ENCODE data around the gene DAPK2. TPM values are rescaled to one million over a fixed set of nuclear protein-coding genes. Genes with fewer than 3 reads are reported as not detected.

DAPK2 gene
- polyA plus RNA-seq, 1 of the 3 experiments (the other 2 are of a cell fraction): 1.4 TPM

- no peaks in the 10 kb centered on the region for H3K36me3 ChIP-seq (replicated peaks in 1 of 2; ENCODE audit: control insufficient read depth in 1 of 2, insufficient read depth in 2 of 2, low read length in 1 of 2)
These were observed 105.2 kb downstream of the DAPK2 start for GRCh38 chr15:63940966-63941620.

DNA sequence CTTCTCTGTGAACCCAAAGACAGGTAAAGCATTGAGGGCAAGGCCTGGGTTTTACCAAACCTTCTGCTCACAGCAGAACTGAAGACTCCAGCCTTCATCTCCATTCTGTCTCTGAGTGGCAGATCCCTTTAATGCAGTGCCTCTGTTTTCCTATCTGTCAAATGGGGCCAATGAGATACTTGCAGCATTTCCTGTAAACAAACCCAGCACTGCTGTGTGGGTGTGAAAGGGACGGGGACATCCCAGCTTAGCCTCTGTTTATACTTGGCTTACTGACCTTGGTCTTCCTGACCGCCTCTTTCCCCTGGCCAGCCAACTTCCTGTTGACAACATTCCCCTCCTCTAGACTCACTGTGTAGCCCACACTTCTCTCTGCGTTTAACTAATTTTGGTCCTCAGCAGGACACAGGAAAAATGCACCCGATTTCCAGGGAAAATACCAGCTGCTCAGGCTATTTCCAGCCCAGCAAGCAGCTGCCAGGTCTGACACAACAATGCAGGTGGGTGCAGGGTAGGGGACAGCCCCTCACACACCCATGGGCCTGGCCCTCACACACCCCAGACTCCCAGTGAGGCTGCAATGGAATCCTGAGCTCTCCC is 106.7 kb downstream of the DAPK2 start:
- TF ChIP-seq EP300 (IDR thresholded peaks at IDR 0.05; ENCODE audit: borderline replicate concordance in 1 of 2, low read depth in 1 of 2, low read length in 1 of 2): no peak
- TF ChIP-seq FOXM1 (IDR thresholded peaks at IDR 0.05; ENCODE audit: low read depth): no peak
- no peak for TF ChIP-seq RXRA (IDR thresholded peaks at IDR 0.05; ENCODE audit: borderline replicate concordance, low read depth)
- TF ChIP-seq NFIC (IDR thresholded peaks at IDR 0.05; ENCODE audit: borderline replicate concordance): no peak
- no peak for TF ChIP-seq GABPA (IDR thresholded peaks at IDR 0.05; ENCODE audit: low read depth)
- TF ChIP-seq SIN3A (IDR thresholded peaks at IDR 0.05; ENCODE audit: borderline replicate concordance, low read depth, low read length): no peak
- TF ChIP-seq TEAD4 (IDR thresholded peaks at IDR 0.05; ENCODE audit: borderline replicate concordance, insufficient read depth): no peak
- TF ChIP-seq, protein P1, sequence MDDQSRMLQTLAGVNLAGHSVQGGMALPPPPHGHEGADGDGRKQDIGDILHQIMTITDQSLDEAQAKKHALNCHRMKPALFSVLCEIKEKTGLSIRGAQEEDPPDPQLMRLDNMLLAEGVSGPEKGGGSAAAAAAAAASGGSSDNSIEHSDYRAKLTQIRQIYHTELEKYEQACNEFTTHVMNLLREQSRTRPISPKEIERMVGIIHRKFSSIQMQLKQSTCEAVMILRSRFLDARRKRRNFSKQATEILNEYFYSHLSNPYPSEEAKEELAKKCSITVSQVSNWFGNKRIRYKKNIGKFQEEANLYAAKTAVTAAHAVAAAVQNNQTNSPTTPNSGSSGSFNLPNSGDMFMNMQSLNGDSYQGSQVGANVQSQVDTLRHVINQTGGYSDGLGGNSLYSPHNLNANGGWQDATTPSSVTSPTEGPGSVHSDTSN (IDR thresholded peaks at IDR 0.05): no peak
- TF ChIP-seq JUND (IDR thresholded peaks at IDR 0.05): no peak
- no peak for TF ChIP-seq EZH2phosphoT487 (IDR thresholded peaks at IDR 0.05; ENCODE audit: borderline replicate concordance, low read depth)
- TF ChIP-seq MEF2A (IDR thresholded peaks at IDR 0.05; ENCODE audit: borderline replicate concordance, low read depth): no peak
- TF ChIP-seq SMC3 (IDR thresholded peaks at IDR 0.05; ENCODE audit: low read depth, low read length): no peak
- TF ChIP-seq GATA2 (CRISPR knock-in tag; IDR thresholded peaks at IDR 0.05): no peak
- no peak for TF ChIP-seq MXI1 (IDR thresholded peaks at IDR 0.05; ENCODE audit: low read depth, low read length)

More at GRCh38 chr15:63940966-63941620, 105.2 kb downstream of the DAPK2 start:
- H3K79me2 ChIP-seq (ENCODE audit: insufficient read depth): no peaks in the 10 kb centered on the region
- peak overlapping the region in 1 of 2 experiments; percentile 24; a peak in 1 of 4 replicates for H3K27ac ChIP-seq (ENCODE audit: low read depth in 2 of 2, low read length in 1 of 2)
- TF ChIP-seq MEF2A (IDR thresholded peaks at IDR 0.05; ENCODE audit: borderline replicate concordance, low read depth) (no peak), TAF1 (IDR thresholded peaks at IDR 0.05; ENCODE audit: borderline replicate concordance, low read depth, low read length) (no peak), RCOR1 (IDR thresholded peaks at IDR 0.05; ENCODE audit: low read length) (no peak), MXI1 (IDR thresholded peaks at IDR 0.05; ENCODE audit: low read depth, low read length) (0 out of 2 replicates have a peak, but pooled peaks have one; percentile 20), EP300 (IDR thresholded peaks at IDR 0.05; ENCODE audit: borderline replicate concordance in 1 of 2, low read depth in 1 of 2, low read length in 1 of 2) (no peak), NRF1 (IDR thresholded peaks at IDR 0.05; ENCODE audit: low read depth, low read length) (no peak), SMC3 (IDR thresholded peaks at IDR 0.05; ENCODE audit: low read depth, low read length) (no peak), GABPA (IDR thresholded peaks at IDR 0.05; ENCODE audit: low read depth) (no peak), GATA2 (CRISPR knock-in tag; IDR thresholded peaks at IDR 0.05) (peak; percentile 48), TEAD4 (IDR thresholded peaks at IDR 0.05; ENCODE audit: borderline replicate concordance, insufficient read depth) (no peak), RXRA (IDR thresholded peaks at IDR 0.05; ENCODE audit: borderline replicate concordance, low read depth) (no peak), FOXJ3 (CRISPR knock-in tag; IDR thresholded peaks at IDR 0.05) (no peak), ZBTB33 (IDR thresholded peaks at IDR 0.05; ENCODE audit: borderline replicate concordance, low read depth) (no peak), YY1 (IDR thresholded peaks at IDR 0.05; ENCODE audit: low read depth) (no peak), TCF12 (IDR thresholded peaks at IDR 0.05) (no peak), ELF1 (IDR thresholded peaks at IDR 0.05) (no peak), FOXM1 (IDR thresholded peaks at IDR 0.05; ENCODE audit: low read depth) (no peak)
- peak; percentile 48 for DNase-seq
- no peaks in the 10 kb centered on the region for H3K27me3 ChIP-seq (ENCODE audit: insufficient read depth)
- CTCF ChIA-PET: interaction anchor here (0.7 to 1.8 kb wide), 5 partner anchors 8 to 331 kb away, joined by 3 to 5 read pairs (median 3); partner anchors contain the start of gene DAPK2
- no peak overlapping the region for H3K4me3 ChIP-seq (ENCODE audit: low read depth in 2 of 2, low read length in 1 of 2)
- no peaks in the 10 kb centered on the region for H3F3A ChIP-seq (replicated peaks; ENCODE audit: insufficient read depth)
- no peak overlapping the region for H3K9ac ChIP-seq
- no peaks in the 10 kb centered on the region for H3K9me2 ChIP-seq
- POLR2A ChIA-PET: no interaction called here
- WGBS (ENCODE audit: low lambda C conversion rate): 71% methylated on average over 4 of the region's 4 CpGs
- H3K9me3 ChIP-seq: no peaks in the 10 kb centered on the region
- H3K4me2 ChIP-seq: no peak overlapping the region
- no peaks in the 10 kb centered on the region for H4K20me1 ChIP-seq (ENCODE audit: insufficient read depth)
- H3K4me1 ChIP-seq (ENCODE audit: control insufficient read depth in 1 of 2, insufficient read depth in 2 of 2, low read depth in 1 of 2, low read length in 1 of 2): peaks cover 8 to 12% of the 10 kb centered on the region in 2 experiments; a peak in 2 of 4 replicates
- no peak overlapping the region for H2AFZ ChIP-seq (ENCODE audit: low read depth)

More for the DNA sequence above, 106.7 kb downstream of the DAPK2 start:
- ChIA-PET POLR2A (no interaction called here), CTCF (interaction anchor here (1.0 to 1.5 kb wide), 3 partner anchors 10 to 187 kb away, joined by 3 to 4 read pairs (median 3); no protein-coding TSS in a partner anchor)
- H3K9ac ChIP-seq: no peak overlapping the region
- no peak overlapping the region for H3K4me3 ChIP-seq (ENCODE audit: low read depth in 2 of 2, low read length in 1 of 2)
- DNase-seq: no peak
- H3K79me2 ChIP-seq (ENCODE audit: insufficient read depth): no peaks in the 10 kb centered on the region
- H2AFZ ChIP-seq (ENCODE audit: low read depth): peak overlapping the region; percentile 49
- H3K36me3 ChIP-seq (replicated peaks in 1 of 2; ENCODE audit: control insufficient read depth in 1 of 2, insufficient read depth in 2 of 2, low read length in 1 of 2): no peaks in the 10 kb centered on the region
- no peaks in the 10 kb centered on the region for H3K9me2 ChIP-seq
- H3K27ac ChIP-seq (ENCODE audit: low read depth in 2 of 2, low read length in 1 of 2): no peak overlapping the region
- H3K27me3 ChIP-seq (ENCODE audit: insufficient read depth): no peaks in the 10 kb centered on the region
- 47% methylated on average over 4 of the region's 4 CpGs for WGBS (ENCODE audit: low lambda C conversion rate)
- H4K20me1 ChIP-seq (ENCODE audit: insufficient read depth): no peaks in the 10 kb centered on the region
- H3K4me2 ChIP-seq: no peak overlapping the region
- peaks cover 7 to 8% of the 10 kb centered on the region in 2 experiments; a peak in 2 of 4 replicates for H3K4me1 ChIP-seq (ENCODE audit: control insufficient read depth in 1 of 2, insufficient read depth in 2 of 2, low read depth in 1 of 2, low read length in 1 of 2)
- H3K9me3 ChIP-seq: no peaks in the 10 kb centered on the region
- no peaks in the 10 kb centered on the region for H3F3A ChIP-seq (replicated peaks; ENCODE audit: insufficient read depth)

Measured in SK-N-SH (cell line).